ENCODE measurements around the gene SELENOT.
"Not testable (repeated sequence)": the region's sequence is repeated elsewhere in the genome, so short reads cannot be mapped to it uniquely, and the experiment has no call there.

The SELENOT gene

GRCh38 chr3:150594150-150594549, 9.0 kb upstream of the SELENOT start:
- Histone ChIP-seq H3K4me1 (ENCODE audit: control insufficient read depth, low read length) (peaks cover 18% of the 10 kb centered on the region), H3F3A (ENCODE audit: control insufficient read depth, insufficient read depth) (no peaks in the 10 kb centered on the region), H3K27me3 (ENCODE audit: control insufficient read depth, low read length) (no peaks in the 10 kb centered on the region), H3K36me3 (ENCODE audit: control insufficient read depth, low read length) (peaks cover 6% of the 10 kb centered on the region), H4K20me1 (ENCODE audit: control insufficient read depth, insufficient read depth, low read depth, low read length) (no peaks in the 10 kb centered on the region; the same call in 1 of the 2 replicates), H3K4me2 (ENCODE audit: low read length) (no peak overlapping the region), H3K27ac (ENCODE audit: low read depth, low read length) (no peak overlapping the region), H3K9me2 (replicated peaks; ENCODE audit: control insufficient read depth, low read length) (no peaks in the 10 kb centered on the region), H3K79me2 (ENCODE audit: control insufficient read depth, low read length) (peaks cover 89% of the 10 kb centered on the region), H3K4me3 (ENCODE audit: low read length) (no peak overlapping the region), H3K9me3 (ENCODE audit: control insufficient read depth, insufficient read depth, low read length) (no peaks in the 10 kb centered on the region)
- TF ChIP-seq CTCF (IDR thresholded peaks at IDR 0.05; ENCODE audit: low read depth, low read length, poor library complexity, severe bottlenecking) (no peak), EZH2phosphoT487 (IDR thresholded peaks at IDR 0.05; ENCODE audit: borderline replicate concordance, low read length) (no peak)

GRCh38 chr3:150597646-150598045, 5.5 kb upstream of the SELENOT start:
- H3F3A ChIP-seq (ENCODE audit: control insufficient read depth, insufficient read depth): no peaks in the 10 kb centered on the region
- H3K4me1 ChIP-seq (ENCODE audit: control insufficient read depth, low read length): peaks cover 36% of the 10 kb centered on the region
- H3K9me2 ChIP-seq (replicated peaks; ENCODE audit: control insufficient read depth, low read length): no peaks in the 10 kb centered on the region
- H3K9me3 ChIP-seq (ENCODE audit: control insufficient read depth, insufficient read depth, low read length): no peaks in the 10 kb centered on the region
- H3K4me3 ChIP-seq (ENCODE audit: low read length): no peak overlapping the region
- no peaks in the 10 kb centered on the region for H4K20me1 ChIP-seq (ENCODE audit: control insufficient read depth, insufficient read depth, low read depth, low read length)
- no peak for TF ChIP-seq EZH2phosphoT487 (IDR thresholded peaks at IDR 0.05; ENCODE audit: borderline replicate concordance, low read length)
- peaks cover 95% of the 10 kb centered on the region for H3K79me2 ChIP-seq (ENCODE audit: control insufficient read depth, low read length)
- H3K36me3 ChIP-seq (ENCODE audit: control insufficient read depth, low read length): peaks cover 14% of the 10 kb centered on the region
- H3K27ac ChIP-seq (ENCODE audit: low read depth, low read length): no peak overlapping the region
- no peak overlapping the region for H3K4me2 ChIP-seq (ENCODE audit: low read length)
- no peaks in the 10 kb centered on the region for H3K27me3 ChIP-seq (ENCODE audit: control insufficient read depth, low read length)

DNA sequence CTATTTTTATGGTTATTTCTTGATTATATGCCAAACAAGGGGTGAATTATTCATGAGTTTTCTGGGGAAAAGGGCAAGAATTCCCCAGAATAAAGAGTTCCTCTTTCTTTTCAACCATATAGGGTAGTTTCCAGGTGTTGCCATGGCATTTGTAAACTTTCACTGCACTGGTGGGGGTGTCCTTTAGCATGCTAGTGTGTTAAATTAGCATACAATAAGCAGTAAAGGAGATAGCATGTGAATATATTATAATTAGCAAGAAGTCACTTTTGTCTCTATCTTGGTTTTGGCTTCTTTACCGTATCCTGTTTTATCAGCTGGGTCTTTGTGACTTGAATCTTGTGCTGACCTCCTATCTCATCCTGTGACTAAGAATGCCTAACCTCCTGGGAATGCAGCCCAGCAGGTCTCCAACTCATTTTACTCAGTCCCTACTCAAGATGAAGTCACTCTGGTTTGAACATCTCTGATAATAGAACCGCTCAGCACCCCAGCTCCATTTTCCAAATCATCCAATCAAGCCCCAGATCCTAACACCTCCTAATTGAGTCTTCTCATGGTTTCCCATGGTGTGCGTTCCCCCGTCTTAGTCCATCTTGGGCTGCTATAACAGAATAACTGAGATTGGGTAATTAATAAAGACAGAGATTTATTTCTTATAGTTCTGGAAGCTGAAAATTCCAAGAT, 3.4 kb upstream of the SELENOT start:
- H3K4me1 ChIP-seq (ENCODE audit: control insufficient read depth, low read length): peaks cover 36% of the 10 kb centered on the region
- H3F3A ChIP-seq (ENCODE audit: control insufficient read depth, insufficient read depth): 0 out of 2 replicates have a peak, but pooled peaks cover 3% of the 10 kb centered on the region
- H3K27ac ChIP-seq (ENCODE audit: low read depth, low read length): peak overlapping the region; percentile 59
- peaks cover 5% of the 10 kb centered on the region; the same call in 1 of the 2 replicates for H4K20me1 ChIP-seq (ENCODE audit: control insufficient read depth, insufficient read depth, low read depth, low read length)
- TF ChIP-seq EZH2phosphoT487 (IDR thresholded peaks at IDR 0.05; ENCODE audit: borderline replicate concordance, low read length) (no peak), CTCF (IDR thresholded peaks at IDR 0.05; ENCODE audit: low read depth, low read length, poor library complexity, severe bottlenecking) (no peak)
- H3K4me2 ChIP-seq (ENCODE audit: low read length): peak overlapping the region; percentile 90
- peaks cover 29% of the 10 kb centered on the region for H3K36me3 ChIP-seq (ENCODE audit: control insufficient read depth, low read length)
- H3K79me2 ChIP-seq (ENCODE audit: control insufficient read depth, low read length): peaks cover 96% of the 10 kb centered on the region
- no peaks in the 10 kb centered on the region for H3K9me2 ChIP-seq (replicated peaks; ENCODE audit: control insufficient read depth, low read length)
- peak overlapping the region; percentile 87 for H3K4me3 ChIP-seq (ENCODE audit: low read length)
- no peaks in the 10 kb centered on the region for H3K27me3 ChIP-seq (ENCODE audit: control insufficient read depth, low read length)
- no peaks in the 10 kb centered on the region for H3K9me3 ChIP-seq (ENCODE audit: control insufficient read depth, insufficient read depth, low read length)

GRCh38 chr3:150600647-150601530, 2.2 kb upstream of the SELENOT start:
- Histone ChIP-seq H3K4me3 (ENCODE audit: low read length) (peak overlapping the region; percentile 87), H3K79me2 (ENCODE audit: control insufficient read depth, low read length) (peaks cover 98% of the 10 kb centered on the region), H3K27ac (ENCODE audit: low read depth, low read length) (peak overlapping the region; percentile 49), H3K4me2 (ENCODE audit: low read length) (peak overlapping the region; percentile 90), H3F3A (ENCODE audit: control insufficient read depth, insufficient read depth) (peaks cover 13% of the 10 kb centered on the region), H3K36me3 (ENCODE audit: control insufficient read depth, low read length) (peaks cover 40% of the 10 kb centered on the region), H4K20me1 (ENCODE audit: control insufficient read depth, insufficient read depth, low read depth, low read length) (peaks cover 12% of the 10 kb centered on the region), H3K4me1 (ENCODE audit: control insufficient read depth, low read length) (peaks cover 44% of the 10 kb centered on the region)
- not testable (repeated sequence) for H3K9me3 ChIP-seq (ENCODE audit: control insufficient read depth, insufficient read depth, low read length); H3K27me3 ChIP-seq (ENCODE audit: control insufficient read depth, low read length); H3K9me2 ChIP-seq (replicated peaks; ENCODE audit: control insufficient read depth, low read length)
